ENCODE data around the gene CSK.

Gene CSK

DNA sequence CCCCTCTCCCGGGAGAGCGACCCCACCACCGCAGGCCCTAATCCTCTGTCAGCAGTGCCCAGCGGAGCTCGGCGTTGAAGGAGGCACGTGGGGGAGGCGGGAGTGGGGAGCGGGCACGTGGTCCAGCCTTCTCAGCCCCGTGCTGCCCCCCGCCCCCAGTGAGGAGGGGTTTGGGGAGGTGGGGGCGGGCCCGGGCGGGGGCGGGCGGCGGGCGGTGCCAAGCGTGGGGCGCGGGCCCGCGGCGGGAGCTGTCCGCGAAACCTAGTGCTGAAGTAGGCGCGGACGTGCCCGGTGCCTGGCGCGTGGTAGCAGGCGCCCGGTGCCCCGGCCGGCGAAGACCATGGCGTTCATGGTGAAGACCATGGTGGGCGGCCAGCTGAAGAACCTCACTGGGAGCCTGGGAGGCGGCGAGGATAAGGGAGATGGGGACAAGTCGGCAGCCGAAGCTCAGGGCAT, 44.5 kb downstream of the CSK start, which contains the start of gene CPLX3:
CPLX3 (plus strand) TSS at position 264 of the 456 bp plus-strand sequence; CDS start at position 341, 77 bp downstream.
- DNase-seq (ENCODE audit: low read depth in 2 of 2), result peak in 1 of 2 donors; percentile 28

GRCh38 chr15:74826921-74827320, 45.0 kb downstream of the CSK start:
- DNase-seq (ENCODE audit: low read depth in 2 of 2), result no peak

DNA sequence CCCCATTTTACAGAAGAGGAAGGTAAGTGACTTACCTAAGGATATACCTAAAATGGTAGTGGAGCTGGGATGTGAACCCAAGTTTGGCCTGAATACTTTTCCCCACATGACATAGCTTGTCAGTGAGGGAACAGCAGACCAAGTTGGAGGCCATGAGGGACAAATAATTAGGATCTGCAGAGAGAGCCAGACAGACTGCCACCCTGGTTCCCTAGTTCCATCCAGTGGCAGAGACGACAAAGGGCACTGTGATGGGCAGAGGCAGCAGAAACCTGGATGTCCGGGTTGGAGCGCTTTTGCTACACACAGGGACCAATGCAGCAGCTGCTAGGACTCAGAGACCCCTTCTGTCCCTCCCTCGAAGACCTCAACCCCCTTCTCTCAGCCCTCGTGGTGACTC, 45.7 kb downstream of the CSK start:
- DNase-seq (ENCODE audit: low read depth in 2 of 2), result no peak

DNA sequence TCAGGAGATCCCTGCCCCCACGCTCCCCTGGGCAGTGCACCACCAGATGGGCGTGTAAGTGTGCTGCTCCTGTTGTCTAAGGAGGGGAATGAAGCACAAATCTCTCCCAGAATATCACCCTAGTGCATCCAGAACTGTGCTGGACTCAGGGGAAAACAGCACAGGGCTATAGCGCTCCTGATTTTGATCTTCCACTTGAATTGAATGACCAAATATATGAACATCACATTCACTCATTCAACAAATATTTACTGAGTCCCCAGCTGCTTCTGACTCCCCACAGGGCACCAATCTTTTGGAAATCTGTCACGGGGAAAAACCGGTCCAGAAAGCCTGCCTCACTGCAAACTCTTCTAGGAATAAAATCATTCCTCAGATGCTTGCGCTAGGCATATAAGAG, 47.0 kb downstream of the CSK start:
- DNase-seq (ENCODE audit: low read depth in 2 of 2), result no peak

- no peak for DNase-seq (ENCODE audit: low read depth in 2 of 2)
Observed at GRCh38 chr15:74829486-74829885, 47.6 kb downstream of the CSK start.

- no peak for DNase-seq (ENCODE audit: low read depth in 2 of 2)
Observed at GRCh38 chr15:74829991-74830390, 48.1 kb downstream of the CSK start.

GRCh38 chr15:74830868-74831267, 49.0 kb downstream of the CSK start:
- DNase-seq (ENCODE audit: low read depth in 2 of 2), result no peak

DNA sequence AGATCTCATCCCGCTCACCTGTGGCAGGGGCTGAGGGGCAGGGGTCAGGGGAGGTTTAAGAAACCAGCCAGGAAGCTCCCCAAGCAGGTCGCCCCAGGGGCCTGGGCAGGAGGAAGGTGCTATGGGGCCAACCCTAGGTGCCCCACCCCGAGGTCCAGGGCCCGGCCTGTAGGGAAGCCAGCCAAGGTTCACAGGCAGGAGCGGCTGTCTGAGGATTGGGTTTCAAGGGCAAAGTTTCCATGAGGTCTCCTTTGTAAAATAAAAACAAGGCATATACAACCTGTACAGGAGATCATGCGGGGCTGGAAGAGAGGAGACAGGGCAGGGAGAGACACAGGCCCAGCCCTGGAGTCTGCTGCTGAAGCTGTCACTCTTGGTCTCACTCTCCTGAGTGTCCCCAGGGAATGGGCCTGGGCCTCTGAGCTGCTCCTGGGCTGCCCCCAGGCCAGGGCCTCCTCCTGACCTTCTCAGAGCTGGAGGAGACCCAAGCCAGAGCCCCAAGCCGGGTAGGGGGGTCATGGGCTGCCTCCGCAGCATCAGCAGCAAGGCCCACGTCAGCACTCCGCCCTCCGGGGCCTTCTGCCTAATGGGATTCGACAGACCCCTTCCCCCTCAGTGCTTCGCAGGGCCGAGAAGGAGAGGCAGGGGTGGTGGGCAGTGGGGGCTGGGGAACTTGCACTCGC, 50.1 kb downstream of the CSK start:
- no peak for DNase-seq (ENCODE audit: low read depth in 2 of 2)

DNA sequence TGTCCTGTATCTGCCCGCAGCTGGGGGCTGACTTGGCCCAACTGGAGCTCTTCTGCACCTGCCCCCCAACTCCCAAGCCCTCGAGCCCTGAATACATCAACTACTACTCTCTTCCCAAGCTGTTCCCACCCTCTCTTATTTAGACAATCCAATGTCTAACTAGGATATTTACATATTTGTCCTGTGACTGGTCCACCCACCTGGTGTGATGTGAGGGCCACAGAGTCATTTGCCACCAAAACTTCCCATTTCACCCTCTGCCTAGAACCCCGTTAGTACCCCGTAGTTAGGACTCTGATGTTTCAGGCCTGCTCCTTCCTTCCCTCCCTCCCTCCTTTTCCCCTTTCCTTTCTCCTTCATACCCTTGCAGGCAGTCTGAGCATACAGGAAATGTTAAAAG, 50.9 kb downstream of the CSK start:
- no peak for DNase-seq (ENCODE audit: low read depth in 2 of 2)

GRCh38 chr15:74833376-74834107, 51.7 kb downstream of the CSK start:
- no peak for DNase-seq (ENCODE audit: low read depth in 2 of 2)

DNA sequence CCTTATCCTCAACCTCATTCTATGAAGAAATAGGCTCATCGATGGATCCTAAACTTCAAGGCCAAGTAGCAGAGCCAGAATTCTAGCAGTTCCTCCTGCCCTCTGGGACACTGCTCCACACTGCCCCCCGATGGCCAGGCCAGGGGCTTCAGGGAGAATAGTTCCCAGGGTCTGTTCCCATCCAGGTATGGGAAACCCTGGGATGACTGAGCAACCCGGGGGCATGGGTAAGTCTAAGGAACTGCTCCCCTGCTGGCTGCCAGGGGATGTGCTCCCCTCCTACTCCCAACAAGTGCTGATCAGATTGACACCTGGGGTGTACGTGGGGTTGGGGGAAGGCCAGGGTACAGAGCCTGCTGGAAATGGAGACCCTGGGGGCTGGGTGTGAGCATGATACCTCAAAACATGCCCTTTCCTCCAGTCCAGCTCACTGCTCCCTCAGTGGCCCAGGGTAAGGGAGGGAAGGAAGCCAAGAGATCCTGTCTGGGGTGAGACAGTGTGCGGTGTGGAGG, 53.5 kb downstream of the CSK start:
- DNase-seq (ENCODE audit: low read depth in 2 of 2), result peak in 1 of 2 donors; percentile 38

DNA sequence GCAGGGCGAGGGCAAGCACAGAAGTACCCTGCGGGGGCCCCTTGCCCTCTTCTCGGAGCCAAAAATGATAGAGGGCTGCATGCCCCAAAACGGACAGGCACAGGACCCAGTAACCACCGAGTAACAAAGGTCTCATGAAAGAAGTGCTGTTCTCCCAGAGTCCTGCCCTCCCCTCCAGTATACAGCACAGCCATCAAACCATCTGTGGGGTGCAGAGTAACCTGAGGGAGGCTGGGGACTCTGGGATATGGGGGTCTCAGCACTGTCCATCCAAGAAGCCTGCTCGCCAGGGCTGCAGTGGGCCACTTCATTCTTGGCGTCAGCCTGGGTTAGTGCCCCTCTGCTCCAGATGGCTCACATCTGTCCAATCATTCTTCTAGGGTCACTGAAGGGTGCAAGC, 55.0 kb downstream of the CSK start:
- no peak for DNase-seq (ENCODE audit: low read depth in 2 of 2)

- DNase-seq (ENCODE audit: low read depth in 2 of 2), result no peak
Observed at GRCh38 chr15:74837482-74838136, 55.7 kb downstream of the CSK start.

DNA sequence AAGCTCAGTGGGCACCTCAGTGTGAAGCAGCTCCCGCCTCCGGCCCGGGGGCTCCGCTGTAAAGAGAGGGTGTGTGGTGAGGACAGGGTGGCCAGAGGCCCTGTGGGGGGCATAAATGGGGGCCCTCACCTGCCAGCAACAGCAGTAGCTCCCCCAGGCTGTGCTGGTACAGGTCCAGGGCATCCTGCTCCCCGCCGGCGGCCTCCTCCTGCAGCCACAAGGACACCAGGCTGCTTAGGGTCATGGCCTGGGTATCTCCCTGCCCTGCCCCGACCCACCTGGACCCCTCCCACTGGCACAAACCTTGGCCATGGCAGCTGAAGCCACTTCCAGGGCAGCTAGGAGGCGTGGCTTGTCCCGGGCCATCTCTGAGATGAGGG, 56.2 kb downstream of the CSK start:
- DNase-seq (ENCODE audit: low read depth in 2 of 2), result no peak

DNA sequence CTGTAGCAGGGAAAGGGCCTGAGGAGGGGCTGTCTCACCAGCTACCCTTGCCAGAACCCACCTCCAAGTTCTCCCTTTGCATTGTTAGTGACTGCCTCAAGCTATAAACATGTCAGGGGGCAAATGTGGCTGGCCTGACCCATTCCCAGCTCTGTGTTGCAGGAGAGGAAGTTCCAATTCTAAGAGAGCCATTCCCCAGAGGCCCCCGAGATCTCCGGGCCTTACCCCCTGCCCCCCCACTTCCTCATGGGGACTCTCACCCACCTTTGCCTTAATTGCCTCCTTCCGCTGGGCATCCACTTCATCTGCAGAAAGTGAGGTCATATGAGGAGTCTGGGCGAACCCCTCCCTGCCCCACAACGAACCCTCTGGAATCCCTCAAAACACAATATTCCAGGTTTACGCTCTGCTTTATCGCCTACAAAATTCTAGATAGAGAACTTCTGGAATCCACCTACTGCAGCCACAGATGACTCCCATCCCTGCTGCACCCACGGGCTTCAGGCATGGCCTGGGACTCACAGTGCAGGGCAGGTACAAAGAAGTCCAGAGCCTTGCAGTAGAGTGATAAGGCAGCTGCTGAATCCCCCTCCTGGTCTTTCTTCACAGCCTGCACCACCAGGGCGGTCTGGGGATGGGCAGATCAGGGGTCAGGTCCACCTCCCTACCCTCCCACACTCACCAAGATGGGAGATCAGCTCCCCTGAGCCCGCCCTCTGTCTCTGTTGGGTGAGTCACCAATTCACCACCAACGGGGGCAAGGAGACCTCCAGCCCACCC, 57.1 kb downstream of the CSK start:
- DNase-seq (ENCODE audit: low read depth in 2 of 2), result no peak

GRCh38 chr15:74839526-74840395, 57.9 kb downstream of the CSK start:
- DNase-seq (ENCODE audit: low read depth in 2 of 2), result no peak

GRCh38 chr15:74840851-74841775, 59.2 kb downstream of the CSK start:
- DNase-seq (ENCODE audit: low read depth in 2 of 2), result no peak

DNA sequence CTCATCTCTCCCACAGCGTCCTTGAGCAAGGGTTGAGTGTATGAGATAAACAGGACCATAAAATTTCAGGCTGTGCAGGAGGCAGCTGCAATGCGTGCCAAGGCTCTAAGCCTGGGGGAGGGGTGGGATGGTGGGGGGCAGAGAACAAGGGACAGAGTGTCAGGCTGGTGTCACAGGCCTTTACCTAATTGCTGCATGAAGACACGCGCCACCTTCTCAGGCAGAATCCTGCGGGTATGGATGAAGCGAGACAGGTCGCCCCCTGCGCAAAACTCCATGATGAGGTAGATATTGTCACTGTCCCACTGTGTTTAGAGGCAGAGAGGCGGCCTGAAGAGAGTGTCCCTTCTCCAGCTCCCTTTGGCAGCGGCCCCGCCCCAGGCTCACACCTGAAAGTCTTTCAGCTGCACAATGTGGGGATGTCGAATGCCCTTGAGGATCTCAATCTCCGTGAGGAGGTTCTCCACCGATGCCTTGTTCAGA, 60.1 kb downstream of the CSK start:
- DNase-seq (ENCODE audit: low read depth in 2 of 2), result no peak
